Fibroblast of skin of back (primary cell): ENCODE data around the gene FARS2. TPM values are rescaled to one million over a fixed set of nuclear protein-coding genes. Genes with fewer than 3 reads are reported as not detected.

Source experiments
- DNase-seq: peaks from one replicate; pipeline ENCODE4 v3.0.0-alpha.2; 2013
- polyA plus RNA-seq, 2 experiments: library from polyadenylated mRNA; unstranded; fragments of 120-200 nt; gene quantifications; one replicate each; pipeline ENCODE4 v1.2.1, GENCODE V29; 2013; ENCODE audit not compliant: insufficient read length in 2 of 2

FARS2 gene
- polyA plus RNA-seq (2013, experiment 1 of 2; ENCODE audit: insufficient read length): 11.9 TPM
- 8.0 TPM for polyA plus RNA-seq (2013, experiment 2 of 2; ENCODE audit: insufficient read length)

DNA sequence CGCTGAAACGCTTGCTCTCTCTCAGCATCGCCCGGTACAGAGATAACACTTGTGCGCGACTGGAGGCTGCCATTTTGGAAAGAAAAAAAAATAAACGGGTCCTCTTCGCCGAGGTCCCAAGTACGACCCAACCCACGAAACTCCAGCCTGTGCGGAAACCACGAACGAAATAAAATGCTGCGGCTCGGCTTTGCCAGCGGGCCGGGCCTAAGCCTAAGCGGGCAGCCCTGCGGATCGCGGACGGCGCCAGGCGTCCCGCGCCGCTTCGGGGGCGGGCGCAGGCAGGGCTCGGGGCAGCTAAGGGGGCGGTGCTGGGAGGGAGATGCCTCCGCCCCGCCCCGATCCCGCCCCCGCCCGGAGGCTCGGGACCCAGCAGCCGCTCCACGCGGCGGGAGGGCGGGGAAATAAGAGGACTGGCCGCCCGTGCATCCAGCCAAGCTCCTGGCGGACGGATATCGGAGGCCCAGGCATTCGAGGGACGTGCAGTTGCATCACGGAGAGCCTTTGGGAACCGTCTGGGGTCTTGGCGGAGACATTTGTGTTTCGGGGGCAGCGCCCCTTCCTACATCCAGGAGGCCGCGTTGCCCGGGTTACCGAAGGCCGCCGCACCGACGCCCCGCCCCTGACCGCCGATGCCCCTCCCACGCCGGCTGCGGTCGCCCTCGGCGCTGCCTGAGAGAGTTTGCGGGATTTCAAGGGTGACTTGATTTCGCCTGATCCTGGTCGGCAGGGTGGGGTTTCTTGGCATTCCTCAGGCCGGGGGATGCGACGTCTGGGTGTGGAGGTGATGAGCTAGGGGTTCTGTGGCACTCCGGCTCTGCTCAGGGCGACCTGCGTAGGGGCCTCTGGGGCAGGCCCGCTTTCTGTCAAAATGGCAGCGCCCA, at the start of gene FARS2, which contains the start of gene LYRM4:
Gene FARS2 (plus strand): TSS at position 853 of the 884 bp plus-strand sequence.
Gene LYRM4 (minus strand): TSS at position 290 of the 884 bp plus-strand sequence. CDS start 217 bp downstream, at position 73.
- peak; percentile 89 for DNase-seq

DNA sequence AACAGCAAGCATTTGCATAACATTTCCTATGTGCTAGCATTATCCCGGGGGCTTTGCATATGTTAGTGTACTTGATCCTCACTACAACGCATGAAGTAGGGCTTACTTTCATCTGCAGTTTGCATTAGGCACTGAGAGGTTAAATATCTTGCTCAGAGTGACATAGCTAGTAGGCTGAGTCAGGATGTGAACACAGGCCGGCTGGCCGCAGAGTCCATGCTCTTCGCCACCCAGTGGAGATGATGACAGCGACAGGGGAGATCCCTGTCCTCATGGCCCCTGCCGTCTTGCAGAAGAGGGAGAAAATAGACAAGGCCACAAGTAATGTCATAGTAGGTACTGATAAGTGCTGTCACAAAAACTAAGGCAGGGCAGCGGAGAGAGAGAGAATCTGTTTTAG, 47.5 kb upstream of the FARS2 start:
- peak; percentile 83 for DNase-seq

DNA sequence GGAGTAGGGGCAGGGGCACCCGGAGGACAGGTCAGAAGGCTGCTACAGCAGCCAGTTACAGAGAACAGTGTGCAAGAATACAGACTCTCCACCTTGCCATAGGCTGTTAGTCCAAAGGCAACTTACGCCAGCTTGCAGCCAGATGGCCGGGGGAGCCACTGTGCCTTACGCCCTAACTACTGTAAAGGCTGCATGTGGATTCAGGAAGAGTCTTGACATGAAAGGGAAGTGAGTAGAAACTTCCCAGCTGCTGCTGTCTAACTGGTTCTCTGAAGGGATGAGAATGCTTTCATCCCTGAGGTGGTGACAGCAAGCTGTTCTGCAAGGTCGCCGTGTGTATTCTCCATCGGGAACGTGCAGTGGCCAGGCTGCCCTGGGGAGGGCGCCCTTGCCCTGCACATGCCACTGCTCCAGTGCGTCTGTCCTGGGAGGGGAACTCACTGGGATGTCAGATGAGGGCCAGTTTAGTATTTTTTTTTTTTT, 46.7 kb upstream of the FARS2 start:
- peak; percentile 41 for DNase-seq

GRCh38 chr6:5215159-5215558, 46.2 kb upstream of the FARS2 start:
- peak; percentile 37 for DNase-seq

GRCh38 chr6:5215799-5216198, 45.5 kb upstream of the FARS2 start:
- no peak for DNase-seq

DNA sequence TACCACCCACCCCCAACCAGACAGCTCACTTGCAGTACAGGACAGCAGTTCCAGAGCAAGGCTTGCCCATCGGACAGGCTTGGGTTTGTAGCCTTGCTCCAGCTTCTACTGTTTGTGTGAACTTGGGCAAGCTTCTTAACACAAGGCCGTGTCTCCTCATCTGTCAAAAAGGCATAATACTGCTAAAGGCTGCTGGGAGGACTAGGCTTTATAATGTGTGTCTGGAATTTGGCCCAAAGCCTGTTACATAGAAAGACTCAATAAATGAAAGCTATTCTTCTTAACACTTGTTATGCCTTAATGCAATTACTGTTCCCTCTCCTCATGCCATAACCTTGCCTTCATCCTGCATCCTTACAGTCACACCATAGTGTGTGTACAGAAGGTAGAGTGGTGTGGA, 44.0 kb upstream of the FARS2 start:
- no peak for DNase-seq

- no peak for DNase-seq
Observed at GRCh38 chr6:5219011-5219691, 42.2 kb upstream of the FARS2 start.

- no peak for DNase-seq
Observed at GRCh38 chr6:5220443-5220842, 40.9 kb upstream of the FARS2 start.

DNA sequence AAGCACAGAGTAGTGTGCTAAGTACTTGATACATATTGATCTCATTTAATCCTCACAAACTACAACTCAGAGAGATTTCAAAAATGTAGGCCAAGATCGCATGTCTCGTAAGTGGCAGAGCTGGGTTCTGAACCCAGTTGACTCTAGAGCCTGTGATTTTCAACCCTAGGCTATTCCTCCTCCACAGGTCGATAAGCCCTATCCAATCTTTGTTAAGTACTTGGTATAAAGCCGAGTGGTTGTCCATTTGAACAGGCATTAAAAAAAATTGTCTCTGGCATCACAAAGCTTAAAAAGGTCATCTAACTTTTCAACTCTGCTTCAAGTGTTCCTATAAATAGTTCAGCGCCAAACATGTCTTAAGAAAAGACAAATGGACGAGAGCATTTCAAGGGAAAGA, 38.0 kb upstream of the FARS2 start:
- DNase-seq: no peak

DNA sequence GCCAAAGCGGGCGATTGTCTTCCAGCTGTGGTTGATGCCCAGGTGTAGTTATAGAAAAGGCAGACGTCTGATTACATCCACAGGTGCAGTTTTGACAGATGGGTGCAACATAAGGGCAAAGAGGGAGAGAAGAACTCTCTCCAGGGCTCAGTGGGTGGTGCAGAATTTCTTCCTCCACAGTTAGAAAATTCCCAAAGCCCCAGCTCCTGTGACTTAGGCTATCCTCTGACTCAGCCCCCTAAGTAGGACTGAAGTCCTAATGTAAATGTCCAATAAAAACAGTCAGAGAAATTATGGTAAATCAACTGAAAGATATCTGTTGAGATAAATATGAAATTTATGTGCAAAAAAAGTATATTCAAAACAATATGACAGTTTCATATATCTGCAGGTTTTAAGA, 32.0 kb upstream of the FARS2 start:
- DNase-seq: no peak

DNA sequence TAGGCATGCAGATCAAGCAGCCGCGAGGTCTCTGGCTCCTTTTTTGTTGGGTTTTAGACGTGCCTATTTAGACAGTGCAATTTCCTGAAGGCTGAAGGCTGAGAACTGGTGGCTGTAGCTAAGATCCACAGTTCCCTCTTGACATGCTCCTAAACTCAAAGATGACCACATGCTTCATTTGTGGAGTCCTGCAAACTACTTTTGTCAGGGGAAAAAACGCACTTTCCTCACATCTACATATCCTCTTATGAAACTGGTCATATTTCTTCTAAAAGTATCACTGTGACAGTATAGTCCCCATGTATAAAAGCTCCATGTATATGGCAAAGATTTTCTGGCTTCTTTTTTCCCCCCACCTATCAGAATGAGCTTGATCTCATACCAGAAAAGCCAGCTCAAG, 31.2 kb upstream of the FARS2 start:
- DNase-seq: no peak

- DNase-seq: no peak
Observed at GRCh38 chr6:5231289-5231688, 30.0 kb upstream of the FARS2 start.

DNA sequence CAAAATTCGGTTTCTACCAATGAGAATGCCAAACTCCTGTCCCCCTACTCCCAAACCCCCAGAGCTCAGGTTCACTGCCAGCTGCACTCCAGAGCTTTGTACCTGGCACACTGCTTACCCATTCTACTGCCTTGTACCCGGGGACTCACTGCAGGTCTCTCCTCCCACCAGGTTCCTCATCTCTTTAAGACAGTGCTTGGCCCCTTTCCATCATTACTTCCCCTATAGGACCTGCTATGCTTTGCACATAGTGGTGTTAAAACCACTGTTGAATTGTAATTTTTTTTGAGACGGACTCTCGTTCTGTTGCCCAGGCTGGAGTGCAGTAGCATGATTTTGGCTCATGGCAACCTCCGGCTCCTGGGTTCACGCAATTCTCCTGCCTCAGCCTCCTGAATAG, 26.4 kb upstream of the FARS2 start:
- no peak for DNase-seq

GRCh38 chr6:5235830-5236229, 25.5 kb upstream of the FARS2 start:
- no peak for DNase-seq

DNA sequence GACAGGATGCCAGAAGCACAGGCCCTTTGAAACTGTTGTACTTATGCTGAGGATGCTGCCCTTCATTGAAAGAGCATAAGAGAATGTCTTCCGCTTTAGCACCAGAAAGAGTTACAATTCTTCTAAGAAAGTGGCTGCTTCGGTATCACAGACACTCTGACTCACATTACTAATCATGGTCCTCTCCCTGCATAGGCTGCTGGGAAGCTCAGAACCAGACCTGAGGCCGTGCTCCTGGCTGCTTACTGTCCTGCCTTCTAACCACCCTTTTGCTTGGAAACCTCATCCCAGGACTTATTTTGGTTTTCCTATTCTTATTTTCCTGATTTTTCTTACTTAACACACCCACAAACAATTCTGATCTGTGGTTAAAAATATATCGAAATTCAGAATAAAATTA, 23.5 kb upstream of the FARS2 start:
- no peak for DNase-seq

GRCh38 chr6:5238336-5238735, 23.0 kb upstream of the FARS2 start:
- no peak for DNase-seq

- DNase-seq: no peak
Observed at GRCh38 chr6:5241252-5241651, 20.1 kb upstream of the FARS2 start.

- DNase-seq: no peak
Observed at GRCh38 chr6:5243069-5243468, 18.2 kb upstream of the FARS2 start.

DNA sequence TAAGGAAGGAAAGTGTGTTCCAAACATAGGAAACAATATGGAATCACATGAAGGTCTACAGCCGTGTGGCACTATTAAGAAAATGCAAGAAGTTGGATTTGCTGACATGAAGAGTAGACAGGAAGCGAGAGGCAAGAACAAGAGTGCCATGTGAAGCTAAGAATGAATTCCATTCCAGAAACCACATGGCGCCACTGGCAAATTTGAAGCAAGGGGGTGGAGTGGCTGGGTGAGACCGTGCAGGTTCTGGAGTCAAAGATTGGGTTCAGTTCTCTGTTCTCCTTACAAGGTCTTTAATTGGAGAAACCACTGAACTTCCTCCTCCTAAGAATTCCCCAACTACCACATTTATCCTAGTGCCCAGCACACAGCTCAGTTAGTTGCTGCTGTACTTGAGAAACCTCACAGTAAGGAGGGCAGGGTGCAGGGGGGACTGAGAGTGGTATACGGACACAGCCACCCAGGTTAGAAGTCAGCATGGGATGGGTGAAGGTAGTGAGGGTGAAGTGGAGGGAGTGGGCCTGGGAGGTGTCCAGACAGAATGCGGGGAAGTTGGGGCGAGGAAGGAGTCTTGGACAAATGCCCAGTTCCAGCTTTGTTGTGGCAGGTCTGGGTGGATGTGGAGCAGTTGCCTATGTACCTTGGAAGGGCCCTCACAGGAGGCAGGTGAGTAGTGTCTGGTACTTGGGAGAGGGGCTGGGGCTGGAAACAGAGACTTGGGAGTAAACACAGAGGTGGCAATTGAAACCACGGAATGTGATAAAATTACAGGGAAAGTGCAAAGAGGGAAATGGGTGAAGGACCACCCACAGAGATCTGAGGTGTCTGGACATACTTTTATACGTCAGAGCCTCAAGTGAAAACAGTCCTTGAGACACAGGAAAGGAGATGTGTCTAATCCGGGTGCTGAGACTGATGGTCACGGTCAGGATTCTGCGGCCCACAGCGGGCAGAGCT, 14.9 kb upstream of the FARS2 start:
- no peak for DNase-seq

DNA sequence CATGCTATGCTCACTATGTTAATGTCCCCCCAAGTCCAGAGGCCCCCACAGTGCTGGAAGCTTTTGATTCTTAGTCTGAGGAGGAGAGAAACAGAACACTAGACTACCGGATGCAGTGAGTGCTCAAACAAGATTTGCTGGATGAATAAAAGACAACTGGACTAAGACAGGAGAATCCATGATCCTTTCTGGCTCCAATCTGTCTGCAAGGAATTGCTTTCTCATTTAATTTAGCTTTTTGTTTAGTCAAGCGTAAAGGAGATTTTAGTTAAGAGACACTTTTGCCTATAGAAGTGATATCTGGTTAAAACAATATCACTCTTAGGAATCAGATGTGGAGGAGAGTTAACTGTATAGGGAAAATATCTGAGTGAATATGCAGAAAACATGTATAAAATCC, 14.1 kb upstream of the FARS2 start:
- no peak for DNase-seq

- DNase-seq: no peak
Observed at GRCh38 chr6:5248302-5249098, 12.8 kb upstream of the FARS2 start.
